GM12891 (cell line): ENCODE results near the gene LSM4.

Experiments
- DNase-seq: peaks from one replicate; pipeline ENCODE4 v3.0.0; 2011; ENCODE audit warnings: low spot score; ENCODE audit not compliant: insufficient read length
- FAIRE-seq: peaks from 2 replicates; lab custom pipeline; 2011; peaks lifted over from hg19 to GRCh38; lab: Jason Lieb, UNC
- PAX5 ChIP-seq: IDR thresholded peaks from 2 replicates; pipeline ENCODE4 v1.6.1; 2011; ENCODE audit warnings: low read length, moderate library complexity, mild to moderate bottlenecking; ENCODE audit not compliant: insufficient read depth, severe bottlenecking
- POLR2A ChIP-seq: IDR thresholded peaks from 2 replicates; pipeline ENCODE4 v1.6.1; 2011; ENCODE audit warnings: low read depth, low read length, control low read depth
- POLR2AphosphoS5 ChIP-seq: IDR thresholded peaks from 2 replicates; pipeline ENCODE4 v1.6.1; 2011; ENCODE audit warnings: low read depth, low read length, control low read depth
- POU2F2 ChIP-seq: IDR thresholded peaks from 2 replicates; pipeline ENCODE4 v1.6.1; 2011; ENCODE audit warnings: low read depth, mild to moderate bottlenecking, control low read depth, low read length, moderate library complexity
- SPI1 ChIP-seq: IDR thresholded peaks from 2 replicates; pipeline ENCODE4 v1.6.1; 2011; ENCODE audit warnings: low read depth, low read length, control low read depth
- TAF1 ChIP-seq: IDR thresholded peaks from 2 replicates; pipeline ENCODE4 v1.6.1; 2011; ENCODE audit warnings: low read depth, low read length, control low read depth

Gene LSM4

DNA sequence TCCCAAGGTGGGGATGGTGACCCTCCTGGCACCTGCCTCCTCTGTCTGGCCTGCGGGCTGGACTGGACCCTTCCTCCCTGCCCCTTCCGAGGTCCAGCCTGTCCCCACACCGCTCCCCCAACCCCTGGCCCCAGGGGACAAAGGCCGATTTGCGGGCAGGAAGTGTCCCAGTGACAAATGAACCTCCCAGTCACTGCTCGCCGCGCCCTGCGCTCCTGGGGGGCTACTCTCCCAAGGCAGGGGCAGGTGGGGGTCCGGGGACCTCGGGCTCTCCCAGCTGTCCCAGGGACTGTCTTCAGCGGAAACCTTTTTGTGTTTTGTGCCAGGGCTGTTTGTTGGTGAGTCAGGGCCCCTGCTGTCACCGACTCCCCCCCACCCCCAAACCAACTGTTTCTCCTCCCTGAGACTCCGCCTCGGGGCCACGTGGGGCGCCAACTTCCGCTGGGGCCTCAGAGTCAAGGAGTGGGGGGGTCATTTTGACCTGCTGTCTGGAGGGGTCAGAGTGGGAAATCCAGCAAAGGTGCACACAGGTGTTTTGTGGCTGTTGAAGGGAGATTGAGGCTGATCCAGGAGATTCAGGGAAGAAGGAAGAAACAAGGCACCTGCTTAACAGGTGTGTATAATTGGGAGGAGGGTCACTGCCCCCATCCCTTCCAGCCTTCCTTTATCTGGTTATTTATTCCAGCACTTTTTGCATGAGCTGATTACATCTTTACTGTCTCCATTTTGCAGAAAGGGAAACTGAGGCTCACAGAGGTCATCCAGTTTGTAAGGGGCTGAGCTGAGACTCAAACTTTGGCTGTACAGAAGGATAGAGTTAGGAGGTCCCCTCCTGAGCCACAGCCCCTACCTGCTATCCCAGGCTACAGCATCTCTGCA is 18.4 kb upstream of the LSM4 start:
- peak; percentile 80 for DNase-seq
- peak; percentile 76 for FAIRE-seq
- TF ChIP-seq TAF1, result no peak; the same call in 1 of the 2 replicates
- no peak; the same call in 1 of the 2 replicates for TF ChIP-seq POLR2AphosphoS5
- no peak for TF ChIP-seq PAX5
- peak; percentile 44; the same call in 1 of the 2 replicates for TF ChIP-seq POU2F2
- TF ChIP-seq SPI1, result no peak; the same call in 1 of the 2 replicates
- TF ChIP-seq POLR2A, result peak; percentile 54; the same call in 1 of the 2 replicates

DNA sequence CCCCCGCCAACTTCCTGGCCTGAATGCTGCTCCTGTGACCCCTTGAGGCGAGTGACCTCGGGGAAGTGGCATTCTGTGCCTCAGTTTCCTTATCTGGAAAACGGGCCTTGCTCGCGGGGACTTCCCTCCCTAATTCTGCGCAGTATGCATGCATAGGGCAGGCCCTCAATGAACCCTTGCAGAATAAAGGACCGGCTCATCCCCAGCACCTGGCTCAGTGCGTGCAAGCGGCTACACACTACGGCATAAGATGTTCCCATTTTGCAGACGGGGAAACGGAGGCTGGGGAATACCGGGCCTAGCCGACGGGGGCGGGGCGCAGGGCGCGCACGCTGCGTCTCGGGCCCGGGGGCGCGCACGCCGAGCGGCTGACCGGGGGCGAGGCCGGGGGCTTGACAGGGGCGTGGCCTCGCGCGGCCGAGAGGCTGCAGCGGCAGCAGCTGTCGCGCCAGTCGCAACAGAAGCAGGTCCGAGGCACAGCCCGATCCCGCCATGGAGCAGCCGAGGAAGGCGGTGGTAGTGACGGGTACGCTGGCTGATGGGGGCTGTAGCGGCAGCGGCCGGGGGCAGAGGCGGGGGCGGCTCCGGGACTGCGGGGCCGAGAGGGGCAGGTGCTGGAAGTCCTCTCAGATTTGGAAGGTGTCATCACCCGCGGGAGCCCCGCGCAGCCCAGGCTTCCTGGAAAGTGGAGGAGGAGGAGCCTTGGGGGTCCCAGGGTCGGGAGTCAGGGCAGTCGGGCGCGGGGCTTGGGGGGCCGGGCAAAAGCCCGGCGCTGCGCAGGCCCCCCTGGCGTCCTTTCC is 17.5 kb upstream of the LSM4 start, which contains the start of gene PGPEP1:
Gene PGPEP1, plus strand, starts transcription at position 409 of the 800 bp plus-strand sequence. Its CDS starts 84 bp downstream, at position 493.
- FAIRE-seq (peak; percentile 98), DNase-seq (peak; percentile 87)
- TF ChIP-seq TAF1 (no peak), POLR2AphosphoS5 (no peak), PAX5 (no peak), SPI1 (no peak), POLR2A (no peak)

DNA sequence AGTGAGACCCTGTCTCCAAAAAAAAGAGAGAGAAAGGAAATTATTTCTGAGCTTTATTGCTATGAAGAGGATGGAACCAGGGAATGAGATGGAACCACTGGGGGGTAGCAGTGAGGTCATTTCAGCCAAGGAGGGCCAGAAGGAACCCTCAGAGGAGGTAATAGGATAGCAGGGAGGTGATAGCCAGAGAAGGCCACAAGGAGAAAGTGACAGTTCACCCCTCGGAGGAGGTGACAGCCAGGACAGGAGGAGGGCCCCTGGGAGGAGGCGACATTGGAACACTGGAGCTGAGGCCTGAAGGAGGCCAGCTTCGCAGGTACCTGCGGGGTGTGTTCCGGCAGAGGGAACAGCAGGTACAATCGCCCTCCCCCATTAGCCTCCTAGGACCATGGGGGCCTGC is 16.8 kb upstream of the LSM4 start:
- DNase-seq, result no peak
- no peak for TF ChIP-seq POLR2A
- no peak for TF ChIP-seq TAF1
- TF ChIP-seq SPI1, result no peak
- TF ChIP-seq POLR2AphosphoS5, result no peak
- no peak for TF ChIP-seq PAX5
- TF ChIP-seq POU2F2, result no peak
- FAIRE-seq, result no peak

DNA sequence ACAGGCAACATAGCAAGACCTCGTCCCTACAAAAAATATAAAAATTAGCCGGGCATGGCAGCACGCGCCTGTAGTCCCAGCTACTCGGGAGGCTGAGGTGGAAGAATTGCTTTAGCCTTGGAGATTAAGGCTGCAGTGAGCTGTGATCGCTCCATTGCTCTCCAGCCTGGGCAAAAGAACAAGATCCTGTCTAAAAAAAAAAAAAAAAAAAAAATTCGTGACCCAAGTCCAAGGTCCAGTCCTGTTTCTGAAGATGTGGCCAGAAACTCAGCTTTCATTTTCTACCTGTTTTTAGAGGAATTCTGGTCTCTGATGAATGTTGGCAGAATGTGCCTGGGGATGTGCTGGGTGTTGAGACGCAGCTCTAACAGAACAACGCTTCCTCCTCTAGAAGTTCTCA is 15.7 kb upstream of the LSM4 start:
- DNase-seq (no peak), FAIRE-seq (no peak)
- TF ChIP-seq PAX5, result no peak
- TF ChIP-seq POLR2A, result no peak
- no peak for TF ChIP-seq TAF1
- no peak for TF ChIP-seq POLR2AphosphoS5
- no peak for TF ChIP-seq SPI1

DNA sequence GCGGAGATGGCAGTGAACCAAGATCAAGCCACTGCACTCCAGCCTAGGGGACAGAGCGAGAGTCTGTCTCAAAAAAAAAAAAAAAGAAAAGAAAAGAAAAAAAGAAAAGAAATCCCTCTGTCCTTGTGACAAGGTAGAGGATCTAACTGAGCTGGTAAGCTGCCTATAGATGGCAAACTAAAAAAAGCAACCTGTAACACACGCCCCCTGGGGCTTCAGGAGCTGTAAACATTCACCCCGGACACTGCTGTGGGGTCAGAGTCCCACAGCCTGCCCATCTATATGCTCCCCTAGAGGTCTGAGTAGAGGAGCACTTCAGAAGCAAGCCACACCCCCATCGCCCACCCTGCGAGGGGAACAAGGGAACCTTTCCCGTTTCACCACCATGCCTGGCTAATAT is 13.2 kb upstream of the LSM4 start:
- FAIRE-seq (no peak), DNase-seq (no peak)
- TF ChIP-seq SPI1 (no peak), TAF1 (no peak), POLR2AphosphoS5 (no peak), PAX5 (no peak), POLR2A (no peak), POU2F2 (no peak)

DNA sequence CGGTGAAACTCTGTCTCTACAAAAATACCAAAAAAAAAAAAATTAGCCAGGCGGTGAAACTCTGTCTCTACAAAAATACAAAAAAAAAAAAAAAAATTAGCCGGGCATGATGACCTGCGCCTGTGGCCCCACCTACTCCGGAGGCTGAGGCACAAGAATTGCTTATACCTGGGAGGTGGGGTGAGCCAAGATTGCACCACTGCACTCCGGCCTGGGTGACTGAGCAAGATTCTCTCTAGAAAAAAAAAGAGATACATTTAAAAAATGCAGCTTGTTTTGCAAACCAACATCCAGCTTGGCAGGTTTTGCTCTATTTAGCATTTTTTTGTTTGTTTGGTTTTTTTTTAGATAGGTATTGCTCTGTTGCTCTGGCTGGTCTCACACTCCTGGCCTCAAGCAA is 10.8 kb upstream of the LSM4 start:
- no peak for TF ChIP-seq POLR2AphosphoS5
- no peak for TF ChIP-seq PAX5
- TF ChIP-seq SPI1, result no peak
- TF ChIP-seq POU2F2, result no peak
- no peak for TF ChIP-seq TAF1
- DNase-seq, result no peak
- no peak for FAIRE-seq

DNA sequence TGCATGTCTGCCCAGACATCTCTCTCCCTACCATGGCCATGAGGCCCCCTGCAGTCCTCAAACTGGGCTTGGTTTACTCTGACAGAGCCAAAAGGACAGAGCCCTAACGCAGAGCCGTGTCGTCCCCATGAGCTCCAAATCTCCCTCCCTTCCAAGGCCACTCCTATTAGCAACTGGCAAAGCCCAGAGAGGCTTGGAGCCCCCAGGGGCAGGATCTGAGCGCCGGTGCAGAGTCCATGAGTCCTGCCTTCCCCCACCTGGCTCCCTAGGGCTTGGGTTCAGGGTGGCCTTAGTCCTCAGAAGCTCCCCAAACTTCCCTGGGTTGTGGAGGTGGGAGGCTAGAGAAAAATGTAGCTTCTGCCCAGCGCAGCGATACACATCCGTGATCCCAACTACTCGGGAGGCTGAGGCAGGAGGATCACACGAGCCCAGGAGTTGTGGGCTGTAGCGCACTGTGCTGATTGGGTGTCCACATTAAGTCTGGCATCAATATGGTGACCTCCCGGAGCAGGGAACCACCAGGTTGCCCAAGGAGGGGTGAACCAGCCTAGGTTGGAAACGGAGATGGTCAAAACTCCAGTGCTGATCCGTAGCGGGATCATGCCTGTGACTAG is 10.1 kb upstream of the LSM4 start:
- TF ChIP-seq SPI1 (no peak), TAF1 (no peak), POU2F2 (no peak)
- DNase-seq, result no peak
- FAIRE-seq, result no peak

DNA sequence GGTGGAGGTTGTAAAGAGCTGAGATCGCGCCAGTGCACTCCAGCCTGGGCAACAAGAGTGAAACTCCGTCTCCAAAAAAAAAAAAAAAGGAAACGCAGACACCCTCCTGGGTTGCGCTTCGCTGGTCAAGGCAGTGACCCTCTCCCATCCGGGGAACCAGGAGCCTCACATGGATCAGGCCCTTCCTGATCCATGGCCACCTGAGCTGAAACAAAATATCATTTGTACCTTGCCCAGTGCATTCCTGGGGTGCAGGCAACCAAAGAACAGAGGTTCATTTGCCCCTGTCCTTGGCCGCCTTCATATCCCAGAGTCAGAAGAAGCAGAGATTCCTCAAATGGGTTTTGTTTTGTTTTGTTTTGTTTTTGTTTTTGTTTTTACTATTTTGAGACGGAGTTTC is 8.0 kb upstream of the LSM4 start:
- DNase-seq (no peak), FAIRE-seq (no peak)
- no peak for TF ChIP-seq POLR2AphosphoS5
- TF ChIP-seq POU2F2, result no peak
- no peak for TF ChIP-seq PAX5
- TF ChIP-seq TAF1, result no peak
- no peak for TF ChIP-seq POLR2A
- TF ChIP-seq SPI1, result no peak

DNA sequence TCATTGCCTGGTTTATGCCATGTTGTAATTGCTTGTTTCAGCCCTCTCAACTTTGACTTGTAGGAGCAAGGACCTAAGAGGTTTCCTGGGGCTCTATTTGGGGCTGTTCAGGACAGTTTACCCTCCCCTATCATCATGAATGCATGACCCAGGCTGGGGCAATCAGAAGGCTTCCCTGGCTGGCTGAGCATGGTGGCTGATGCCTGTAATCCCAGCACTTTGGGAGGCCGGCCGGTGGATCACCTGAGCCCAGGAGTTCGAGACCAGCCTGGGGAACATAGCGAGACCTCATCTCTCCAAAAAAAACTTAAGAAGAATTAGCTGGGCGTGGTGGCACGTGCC is 6.1 kb upstream of the LSM4 start:
- TF ChIP-seq POLR2AphosphoS5, result no peak
- no peak for TF ChIP-seq SPI1
- no peak for TF ChIP-seq POU2F2
- no peak for TF ChIP-seq TAF1
- TF ChIP-seq PAX5, result no peak
- no peak for TF ChIP-seq POLR2A
- no peak for FAIRE-seq

More for the DNA sequence above, 6.1 kb upstream of the LSM4 start:
- no peak for DNase-seq
